Upper lobe of left lung (tissue), 4 donors: ENCODE data around the gene TMEM181.

Experiments used
- POLR2AphosphoS5 ChIP-seq, 2 donors: sonication (generic); formaldehyde crosslinking; IDR thresholded peaks; one replicate each; pipeline ENCODE4 v1.5.1; 2017; ENCODE audit warnings: antibody characterized with exemption in 2 of 2
- TF ChIP-seq, protein P1 (sequence below), 6 experiments: fragments of 450-650 bp in 4 of 6; fragments of 200-600 bp in 2 of 6; sonication (generic) in 2 of 6; IDR thresholded peaks; one replicate each; pipeline ENCODE4 v1.5.1; 2016 to 2019; ENCODE audit warnings: antibody characterized with exemption in 6 of 6

DNA sequence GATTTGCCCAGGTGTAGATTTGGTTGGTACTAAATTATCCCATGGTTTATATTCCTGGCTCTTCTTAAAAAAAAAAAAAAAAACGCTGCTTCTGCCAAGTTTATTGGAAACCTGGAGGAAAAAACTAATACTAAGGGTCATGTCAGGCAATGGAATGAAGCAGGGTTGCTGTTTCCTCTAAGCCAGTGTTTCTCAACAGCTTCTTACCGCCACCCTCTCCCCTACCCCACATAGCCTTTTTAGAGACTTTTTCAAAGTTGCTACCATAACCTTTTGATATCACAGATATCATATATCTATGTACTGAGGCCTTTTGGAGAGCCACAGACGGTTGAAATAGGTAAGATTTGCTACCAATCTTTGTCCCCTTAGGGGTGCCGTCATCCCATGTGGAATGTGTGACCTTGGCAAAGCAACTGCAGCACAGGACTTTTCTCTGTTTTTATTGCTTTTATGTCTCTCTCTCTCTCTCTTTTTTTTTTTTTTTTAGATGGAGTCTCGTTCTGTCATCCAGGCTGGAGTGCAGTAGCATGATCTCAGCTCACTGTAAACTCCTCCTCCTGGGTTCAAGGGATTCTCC lies 124.9 kb downstream of the TMEM181 start:
- TF ChIP-seq POLR2AphosphoS5 (IDR thresholded peaks at IDR 0.05), result no peak
- TF ChIP-seq, protein P1, sequence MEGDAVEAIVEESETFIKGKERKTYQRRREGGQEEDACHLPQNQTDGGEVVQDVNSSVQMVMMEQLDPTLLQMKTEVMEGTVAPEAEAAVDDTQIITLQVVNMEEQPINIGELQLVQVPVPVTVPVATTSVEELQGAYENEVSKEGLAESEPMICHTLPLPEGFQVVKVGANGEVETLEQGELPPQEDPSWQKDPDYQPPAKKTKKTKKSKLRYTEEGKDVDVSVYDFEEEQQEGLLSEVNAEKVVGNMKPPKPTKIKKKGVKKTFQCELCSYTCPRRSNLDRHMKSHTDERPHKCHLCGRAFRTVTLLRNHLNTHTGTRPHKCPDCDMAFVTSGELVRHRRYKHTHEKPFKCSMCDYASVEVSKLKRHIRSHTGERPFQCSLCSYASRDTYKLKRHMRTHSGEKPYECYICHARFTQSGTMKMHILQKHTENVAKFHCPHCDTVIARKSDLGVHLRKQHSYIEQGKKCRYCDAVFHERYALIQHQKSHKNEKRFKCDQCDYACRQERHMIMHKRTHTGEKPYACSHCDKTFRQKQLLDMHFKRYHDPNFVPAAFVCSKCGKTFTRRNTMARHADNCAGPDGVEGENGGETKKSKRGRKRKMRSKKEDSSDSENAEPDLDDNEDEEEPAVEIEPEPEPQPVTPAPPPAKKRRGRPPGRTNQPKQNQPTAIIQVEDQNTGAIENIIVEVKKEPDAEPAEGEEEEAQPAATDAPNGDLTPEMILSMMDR (IDR thresholded peaks at IDR 0.05), result no peak
